T-helper 9 cell (primary cell): Measurements from ENCODE around the gene MAP4K4.

Experiments used
- DNase-seq: peaks from one replicate; pipeline ENCODE4 v3.0.0-alpha.2; 2020

Gene MAP4K4

GRCh38 chr2:101820519-101820918 is 123.0 kb downstream of the MAP4K4 start:
- DNase-seq = no peak

DNA sequence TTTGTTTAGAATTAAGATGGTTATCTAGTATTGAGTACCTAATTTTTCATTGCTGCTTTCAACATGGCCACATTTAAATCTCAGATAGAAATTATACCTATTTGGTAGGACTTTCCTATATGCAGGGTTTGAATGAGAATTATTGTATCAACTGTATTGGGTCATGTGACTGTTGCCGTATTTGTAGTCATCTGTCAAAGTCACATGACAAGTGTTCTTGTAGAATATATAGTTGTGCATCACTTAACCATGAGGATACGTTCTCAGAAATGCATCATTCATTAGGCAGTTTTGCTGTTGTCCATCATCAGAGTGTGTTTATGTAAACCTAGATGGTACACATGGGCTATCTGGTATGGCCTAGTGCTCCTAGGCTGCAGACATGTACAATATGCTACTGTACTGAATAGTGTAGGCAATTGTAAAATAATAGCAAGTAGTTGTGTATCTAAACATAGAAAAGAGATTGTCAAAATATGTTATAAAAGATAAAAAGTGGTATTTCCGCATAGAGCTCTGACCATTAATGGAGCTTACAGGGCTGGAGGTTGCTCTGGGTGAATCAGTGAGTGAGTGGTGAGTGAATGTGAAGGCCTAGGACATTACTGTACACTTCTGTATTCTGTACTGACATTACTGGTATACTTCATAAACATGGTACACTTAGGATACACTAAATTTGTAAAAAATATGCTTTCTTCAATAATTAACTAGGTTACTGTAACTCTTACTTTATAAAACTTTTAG is 123.7 kb downstream of the MAP4K4 start:
- DNase-seq = no peak

GRCh38 chr2:101821828-101822458 is 124.4 kb downstream of the MAP4K4 start:
- DNase-seq = no peak

- peak; percentile 55 for DNase-seq
Observed at GRCh38 chr2:101823347-101823791, 125.9 kb downstream of the MAP4K4 start.

GRCh38 chr2:101823859-101824258 is 126.4 kb downstream of the MAP4K4 start:
- DNase-seq = no peak

- no peak for DNase-seq
Observed at GRCh38 chr2:101826716-101827115, 129.2 kb downstream of the MAP4K4 start.

DNA sequence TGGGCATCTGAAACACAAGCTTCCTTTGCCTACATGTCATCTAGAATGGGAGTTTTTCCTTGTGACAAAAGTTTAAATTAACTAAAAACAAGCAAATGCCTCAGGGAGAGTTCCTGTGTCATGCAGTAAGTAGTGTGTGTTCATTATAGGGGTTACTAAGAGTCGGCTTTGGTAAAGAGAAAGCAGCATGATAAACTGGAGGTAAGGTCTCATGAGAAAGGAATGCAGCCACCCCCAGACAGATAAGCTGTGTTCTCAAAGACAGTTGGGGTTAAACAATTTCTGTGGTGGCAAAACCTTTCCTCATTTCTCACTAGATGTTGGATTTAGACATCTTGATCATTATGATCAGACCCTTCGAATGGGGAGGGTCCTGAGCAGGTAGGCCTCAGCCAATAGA is 129.7 kb downstream of the MAP4K4 start:
- no peak for DNase-seq

DNA sequence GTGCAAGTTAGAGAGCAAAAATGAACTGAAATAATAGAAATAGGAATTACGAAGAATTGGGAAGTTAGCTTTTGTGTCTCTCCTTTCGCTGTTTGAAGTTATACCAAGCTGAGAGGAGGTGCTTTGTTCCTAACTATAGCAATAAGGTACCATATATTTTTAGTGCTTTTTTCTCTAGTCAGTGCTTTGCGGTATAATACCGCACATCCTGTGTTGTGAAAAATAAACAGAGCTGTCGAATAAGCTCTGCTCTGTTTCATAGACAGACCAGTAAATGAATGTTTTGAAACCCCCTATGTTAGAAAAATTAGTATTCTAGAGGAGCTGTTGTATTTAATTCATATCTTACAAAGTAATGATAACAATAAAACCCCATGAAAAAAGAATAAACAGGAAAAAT is 130.8 kb downstream of the MAP4K4 start:
- no peak for DNase-seq

DNA sequence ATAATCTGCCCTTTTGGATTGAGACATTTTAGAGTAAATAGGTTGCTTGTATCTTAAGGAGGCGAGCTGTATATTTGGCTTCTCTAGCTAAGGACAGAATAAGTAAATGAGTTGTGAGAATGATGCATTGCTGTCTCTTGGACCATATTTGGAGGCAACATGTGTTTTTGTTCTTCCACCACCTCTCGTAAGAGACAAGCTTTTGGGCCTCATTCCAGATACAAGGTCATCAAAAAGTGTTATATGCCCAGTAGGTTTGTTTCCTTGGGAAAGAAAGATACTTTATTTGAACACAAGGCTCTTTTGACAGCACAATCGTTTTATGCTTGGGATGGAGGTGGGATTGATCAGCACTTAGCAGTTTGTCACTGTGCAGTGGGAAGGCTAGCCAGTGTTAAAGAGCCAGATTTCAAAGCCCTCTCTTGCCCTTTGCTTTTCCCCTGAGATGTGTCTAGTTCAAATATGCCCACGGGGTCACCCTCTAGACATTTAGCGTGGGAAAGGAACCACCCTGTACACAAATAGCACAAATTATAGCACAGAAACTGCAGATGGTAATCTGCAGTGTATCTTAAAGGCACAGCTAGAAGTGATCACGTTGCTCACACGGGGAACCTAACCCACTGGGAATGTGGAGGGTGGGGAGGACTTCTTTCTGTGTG is 131.3 kb downstream of the MAP4K4 start:
- no peak for DNase-seq

GRCh38 chr2:101829429-101829828 is 131.9 kb downstream of the MAP4K4 start:
- no peak for DNase-seq

DNA sequence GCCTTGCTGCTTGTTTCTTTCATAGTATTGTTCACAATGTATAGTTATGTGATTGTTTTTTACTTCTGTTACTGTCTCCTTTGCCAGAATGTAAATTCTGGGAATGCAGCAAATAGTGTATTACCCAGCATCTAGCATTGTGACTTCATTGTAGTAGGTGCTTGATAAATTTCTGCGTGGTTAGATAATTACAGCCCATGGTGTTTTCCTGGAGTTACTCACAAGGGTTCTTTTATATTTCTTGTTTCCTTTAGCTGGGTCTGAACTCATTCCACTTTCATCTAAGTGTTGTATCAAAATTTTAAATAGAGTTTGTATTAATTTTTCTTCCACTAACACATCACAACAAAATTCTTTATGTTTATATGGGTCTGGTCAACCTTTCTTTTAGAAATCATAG is 132.6 kb downstream of the MAP4K4 start:
- DNase-seq = no peak

GRCh38 chr2:101830555-101830954 is 133.0 kb downstream of the MAP4K4 start:
- no peak for DNase-seq

- DNase-seq = peak; percentile 36
Observed at GRCh38 chr2:101831351-101831865, 133.9 kb downstream of the MAP4K4 start.

DNA sequence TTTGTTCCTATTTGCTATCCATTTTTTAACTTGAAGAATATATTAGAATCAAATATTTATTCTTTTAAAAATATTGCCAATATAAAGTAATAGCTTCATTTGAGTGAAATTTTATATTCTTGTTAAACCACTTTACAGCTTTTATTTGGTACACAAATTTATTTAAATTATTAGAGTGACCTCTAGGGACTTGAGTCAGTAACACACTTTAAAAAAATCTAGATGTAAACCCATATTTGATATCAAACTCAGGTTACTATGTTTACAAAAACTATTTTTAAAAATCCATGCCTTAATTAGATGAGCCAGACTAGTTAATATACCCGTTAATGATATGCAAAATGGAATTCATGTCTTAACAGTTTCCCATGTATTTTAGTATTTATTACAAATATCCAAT is 134.6 kb downstream of the MAP4K4 start:
- DNase-seq = no peak

- no peak for DNase-seq
Observed at GRCh38 chr2:101833890-101834523, 136.5 kb downstream of the MAP4K4 start.

GRCh38 chr2:101837354-101837753 is 139.8 kb downstream of the MAP4K4 start:
- DNase-seq = no peak

- no peak for DNase-seq
Observed at GRCh38 chr2:101841679-101842327, 144.3 kb downstream of the MAP4K4 start.

GRCh38 chr2:101842471-101842870 is 145.0 kb downstream of the MAP4K4 start:
- DNase-seq = no peak

- no peak for DNase-seq
Observed at GRCh38 chr2:101843048-101843447, 145.5 kb downstream of the MAP4K4 start.

GRCh38 chr2:101843471-101843870 is 146.0 kb downstream of the MAP4K4 start:
- DNase-seq = no peak

DNA sequence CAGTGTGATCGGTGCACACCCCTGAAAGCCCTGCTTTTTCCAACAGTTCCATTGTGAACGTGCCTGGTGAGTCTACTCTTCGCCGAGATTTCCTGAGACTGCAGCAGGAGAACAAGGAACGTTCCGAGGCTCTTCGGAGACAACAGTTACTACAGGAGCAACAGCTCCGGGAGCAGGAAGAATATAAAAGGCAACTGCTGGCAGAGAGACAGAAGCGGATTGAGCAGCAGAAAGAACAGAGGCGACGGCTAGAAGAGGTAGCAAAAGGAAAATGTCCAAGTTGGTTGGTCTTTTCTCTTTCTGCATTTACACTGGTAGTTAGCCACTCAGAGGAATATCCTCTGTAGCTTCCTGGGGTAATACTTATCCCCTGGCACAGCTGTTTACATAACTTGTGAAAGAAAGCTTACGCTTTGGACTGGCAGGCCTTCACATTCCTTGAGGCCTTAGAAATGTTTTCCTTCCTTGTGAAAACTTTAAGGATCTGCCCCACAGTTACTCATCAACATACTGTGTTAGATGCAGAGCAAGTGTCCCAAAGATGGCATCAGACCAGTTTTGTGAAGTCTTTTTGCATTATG is 146.6 kb downstream of the MAP4K4 start:
- no peak for DNase-seq

- DNase-seq = no peak
Observed at GRCh38 chr2:101846973-101847372, 149.5 kb downstream of the MAP4K4 start.
